Measurements from ENCODE around the gene CALCOCO1. TPM values are rescaled to one million over a fixed set of nuclear protein-coding genes. Genes with fewer than 3 reads are reported as not detected.

CALCOCO1 gene
- total RNA-seq, 1 experiment from 2014 or later, result 47.3 TPM

DNA sequence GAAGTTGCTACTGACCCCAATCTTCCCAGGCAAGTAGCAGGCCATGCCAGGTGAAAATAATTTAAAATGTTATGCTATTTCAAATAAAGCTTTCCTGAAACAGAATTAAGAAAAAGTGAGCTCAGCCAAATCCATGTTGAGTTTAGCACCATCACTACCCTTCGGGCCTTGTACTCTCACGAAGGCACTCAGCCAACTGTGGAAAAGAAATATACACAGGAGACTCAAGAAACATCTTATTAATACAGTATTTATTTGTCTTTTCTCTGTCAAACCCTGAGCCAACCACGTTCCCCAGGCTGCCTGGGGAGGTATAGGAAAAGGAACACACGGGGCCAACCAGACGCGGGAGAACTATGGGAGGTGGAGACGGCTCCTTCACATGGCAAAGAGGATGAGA, 62.3 kb downstream of the CALCOCO1 start:
- no peak for DNase-seq (ENCODE audit: low read depth)

DNA sequence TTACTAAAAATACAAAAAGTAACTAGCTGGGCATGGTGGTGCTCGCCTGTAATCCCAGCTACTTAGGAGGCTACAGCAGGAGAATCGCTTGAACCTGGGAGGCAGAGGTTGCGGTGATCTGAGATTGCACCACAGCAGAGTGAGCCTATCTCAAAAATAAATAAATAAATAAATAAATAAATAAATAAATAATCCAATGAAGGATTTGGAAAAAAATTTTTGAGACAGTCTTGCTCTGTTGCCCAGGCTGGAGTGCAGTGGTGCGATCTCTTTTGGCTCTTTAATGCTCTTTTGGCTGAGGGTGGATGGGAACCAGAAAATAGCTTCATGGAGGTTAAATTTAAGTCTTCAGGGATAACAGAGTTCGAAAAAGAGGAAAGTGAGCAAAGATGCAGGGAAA, 63.1 kb downstream of the CALCOCO1 start:
- no peak for DNase-seq (ENCODE audit: low read depth)

DNA sequence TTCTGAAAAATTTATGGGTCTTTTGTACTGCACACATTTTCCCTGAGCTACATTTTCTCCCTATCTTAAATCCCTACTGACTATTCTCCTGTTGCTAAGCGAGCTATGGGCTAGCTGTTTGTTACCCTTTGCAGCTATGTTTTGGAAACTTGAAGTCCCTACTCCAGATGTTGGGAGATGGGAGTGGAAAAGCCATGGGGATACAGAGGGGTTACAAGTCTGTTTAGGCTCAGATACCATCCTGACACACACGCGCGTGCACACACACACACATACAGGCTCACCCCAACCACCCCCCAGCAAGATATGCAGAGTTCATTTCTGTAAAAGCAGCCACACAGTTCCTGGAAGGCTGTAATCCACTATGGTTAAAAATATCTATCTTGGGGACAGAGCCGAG, 67.2 kb downstream of the CALCOCO1 start:
- no peak for DNase-seq (ENCODE audit: low read depth)

GRCh38 chr12:53659571-53659981, 67.7 kb downstream of the CALCOCO1 start:
- peak; percentile 27 for DNase-seq (ENCODE audit: low read depth)

DNA sequence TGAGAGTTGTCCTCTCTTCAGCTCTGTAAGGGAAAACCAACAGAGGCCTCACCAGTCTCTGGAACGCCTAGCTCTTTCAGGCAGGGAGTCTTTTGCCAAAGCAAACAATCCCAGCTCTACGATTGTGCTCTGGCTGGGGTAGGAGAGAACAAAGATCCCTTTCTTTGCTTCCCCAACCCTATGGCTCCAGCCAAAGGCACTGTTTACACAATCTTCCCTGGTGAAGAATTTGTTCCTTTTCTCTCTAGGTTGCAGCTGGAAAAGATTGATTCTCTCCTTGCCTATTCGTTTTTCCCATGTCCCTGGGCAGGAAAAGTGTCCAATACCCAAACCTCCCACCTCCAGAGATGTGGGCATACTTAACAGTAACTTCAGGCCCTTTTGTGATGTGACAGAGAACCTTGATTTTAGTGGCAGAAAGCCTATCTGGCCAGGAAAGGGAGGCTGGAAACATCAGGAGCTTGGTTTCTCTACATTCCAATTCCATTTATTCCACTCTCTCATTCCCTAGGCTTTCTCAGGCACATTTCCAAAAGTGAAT, 68.2 kb downstream of the CALCOCO1 start:
- DNase-seq (ENCODE audit: low read depth), result peak; percentile 82

Other genes with a start within 250 kb of the CALCOCO1 start
- gene MAP3K12, start 228.0 kb downstream of the CALCOCO1 start, total RNA-seq (2014; rRNA removed; shearing (Covaris generic)), result 5.6 and 7.7 TPM in 2 replicates
- gene TARBP2, start 226.2 kb downstream of the CALCOCO1 start, total RNA-seq (2014; rRNA removed; shearing (Covaris generic)), result 29.4 and 31.7 TPM in 2 replicates
- gene NPFF, start 220.0 kb downstream of the CALCOCO1 start, total RNA-seq (2014; rRNA removed; shearing (Covaris generic)), result not detected in 2 replicates
- gene ATF7, start 101.1 kb downstream of the CALCOCO1 start, total RNA-seq (2014; rRNA removed; shearing (Covaris generic)), result 8.0 and 11.9 TPM in 2 replicates
- gene ATP5MC2, start 51.4 kb downstream of the CALCOCO1 start, total RNA-seq (2014; rRNA removed; shearing (Covaris generic)), result 206 and 387 TPM in 2 replicates
- not detected in 2 replicates for gene CISTR, start 24.5 kb upstream of the CALCOCO1 start, total RNA-seq (2014; rRNA removed; shearing (Covaris generic))
- 27.8 and 31.2 TPM in 2 replicates for gene HOXC13, start 211.4 kb upstream of the CALCOCO1 start, total RNA-seq (2014; rRNA removed; shearing (Covaris generic))
- not detected in 2 replicates for gene HOXC12, start 227.5 kb upstream of the CALCOCO1 start, total RNA-seq (2014; rRNA removed; shearing (Covaris generic))
- 1.7 and 1.9 TPM in 2 replicates for gene HOXC11, start 245.7 kb upstream of the CALCOCO1 start, total RNA-seq (2014; rRNA removed; shearing (Covaris generic))
- gene HOTAIR, start 247.5 kb upstream of the CALCOCO1 start, total RNA-seq (2014; rRNA removed; shearing (Covaris generic)), result 5.0 and 7.4 TPM in 2 replicates